Thyroid gland (tissue), 4 donors: ENCODE results near the gene LSM14A.

Experiments used
- POLR2A ChIP-seq, 2 donors: fragments of 450-650 bp; IDR thresholded peaks; one replicate each; pipeline ENCODE4 v1.6.1; 2017; ENCODE audit warnings: antibody characterized with exemption in 2 of 2, mild to moderate bottlenecking in 2 of 2, moderate library complexity in 1 of 2
- TF ChIP-seq, protein P1 (sequence below), 6 experiments: fragments of 200-600 bp in 3 of 6; fragments of 450-650 bp in 3 of 6; sonication (generic) in 3 of 6; IDR thresholded peaks; one replicate each; pipeline ENCODE4 v1.5.1; 2016 to 2019; ENCODE audit warnings: antibody characterized with exemption in 6 of 6, mild to moderate bottlenecking in 2 of 6, inconsistent platforms in 1 of 6, moderate library complexity in 1 of 6

DNA sequence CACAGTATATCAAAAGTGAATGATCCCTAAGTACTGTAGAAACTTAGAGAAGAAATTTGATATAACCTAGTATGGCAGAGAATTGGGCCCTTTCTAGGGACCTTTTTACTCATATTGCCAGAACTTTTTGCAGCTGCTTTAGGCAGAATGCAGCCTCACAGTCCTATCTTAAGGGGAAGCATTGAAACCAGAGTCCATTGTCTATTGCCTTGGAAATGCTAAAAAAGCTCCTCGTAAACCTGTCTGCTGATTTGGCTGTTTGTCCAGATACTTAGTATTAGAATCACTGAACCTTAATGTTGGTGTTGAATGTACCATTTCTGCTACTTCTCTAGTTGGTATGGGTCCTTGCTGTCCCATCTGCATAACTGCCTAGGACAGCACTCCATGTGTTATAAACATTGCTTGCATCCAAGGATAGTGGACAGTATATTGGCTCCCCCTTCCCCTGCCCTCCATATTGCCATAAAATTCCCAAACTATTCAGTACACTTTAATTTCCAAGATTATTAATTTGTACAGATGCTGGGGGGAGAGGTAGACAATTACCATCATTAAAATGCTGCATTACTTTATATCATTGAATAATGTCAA lies 36.1 kb downstream of the LSM14A start:
- TF ChIP-seq, protein P1, sequence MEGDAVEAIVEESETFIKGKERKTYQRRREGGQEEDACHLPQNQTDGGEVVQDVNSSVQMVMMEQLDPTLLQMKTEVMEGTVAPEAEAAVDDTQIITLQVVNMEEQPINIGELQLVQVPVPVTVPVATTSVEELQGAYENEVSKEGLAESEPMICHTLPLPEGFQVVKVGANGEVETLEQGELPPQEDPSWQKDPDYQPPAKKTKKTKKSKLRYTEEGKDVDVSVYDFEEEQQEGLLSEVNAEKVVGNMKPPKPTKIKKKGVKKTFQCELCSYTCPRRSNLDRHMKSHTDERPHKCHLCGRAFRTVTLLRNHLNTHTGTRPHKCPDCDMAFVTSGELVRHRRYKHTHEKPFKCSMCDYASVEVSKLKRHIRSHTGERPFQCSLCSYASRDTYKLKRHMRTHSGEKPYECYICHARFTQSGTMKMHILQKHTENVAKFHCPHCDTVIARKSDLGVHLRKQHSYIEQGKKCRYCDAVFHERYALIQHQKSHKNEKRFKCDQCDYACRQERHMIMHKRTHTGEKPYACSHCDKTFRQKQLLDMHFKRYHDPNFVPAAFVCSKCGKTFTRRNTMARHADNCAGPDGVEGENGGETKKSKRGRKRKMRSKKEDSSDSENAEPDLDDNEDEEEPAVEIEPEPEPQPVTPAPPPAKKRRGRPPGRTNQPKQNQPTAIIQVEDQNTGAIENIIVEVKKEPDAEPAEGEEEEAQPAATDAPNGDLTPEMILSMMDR (IDR thresholded peaks at IDR 0.05), result no peak
- TF ChIP-seq POLR2A (IDR thresholded peaks at IDR 0.05), result no peak
